GM19438 (cell line): Measurements from ENCODE around the gene FBF1.
A peak's percentile ranks its signal among the peaks of the same experiment; 100 is the strongest.

ENCODE experiments used
- ATAC-seq: cut with Tn5 transposase; IDR thresholded peaks from one replicate; pipeline ENCODE4 v1.9.1; 2021; ENCODE audit warnings: low read depth; ENCODE audit not compliant: unreplicated experiment

Gene FBF1

DNA sequence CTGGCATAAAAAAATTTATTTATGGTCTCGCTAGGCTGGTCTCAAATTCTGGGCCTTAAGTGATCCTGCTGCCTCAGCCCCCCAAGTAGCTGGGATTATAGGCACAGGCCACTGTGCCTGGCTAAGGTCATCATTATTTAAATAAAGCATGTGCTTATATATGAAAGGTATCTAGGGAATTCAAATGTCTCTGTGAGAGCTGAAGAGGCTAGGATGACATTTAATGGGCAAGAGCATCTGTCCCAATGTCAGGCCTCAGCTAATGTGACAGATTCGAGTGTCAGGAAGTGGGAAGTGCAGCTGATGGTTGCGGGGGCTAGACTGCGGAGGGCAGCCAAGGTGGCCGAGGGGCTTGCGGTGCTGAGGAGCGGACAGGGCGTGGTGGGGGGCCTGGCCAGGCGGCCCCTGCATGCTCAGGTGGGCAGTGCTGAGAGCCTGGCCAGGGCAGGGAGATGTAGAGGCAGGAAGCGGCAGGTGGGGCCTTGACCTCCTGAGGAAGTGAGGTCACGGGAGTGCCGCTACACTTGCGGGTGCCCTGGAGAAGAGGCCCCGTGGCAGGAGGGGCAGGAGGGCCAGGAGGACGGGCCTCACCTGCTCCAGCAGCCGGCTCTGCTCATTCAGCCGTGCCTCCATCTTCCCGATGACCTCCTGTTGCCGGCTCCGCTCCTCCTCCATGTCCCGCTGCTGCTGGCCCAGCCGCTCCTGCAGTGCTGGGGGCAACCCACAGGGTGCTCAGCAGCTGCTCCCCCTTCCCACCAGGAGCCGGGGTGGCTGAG, 23.5 kb downstream of the FBF1 start:
- no peak for ATAC-seq

- ATAC-seq = no peak
Measured at GRCh38 chr17:75915268-75915667, 25.6 kb downstream of the FBF1 start.

DNA sequence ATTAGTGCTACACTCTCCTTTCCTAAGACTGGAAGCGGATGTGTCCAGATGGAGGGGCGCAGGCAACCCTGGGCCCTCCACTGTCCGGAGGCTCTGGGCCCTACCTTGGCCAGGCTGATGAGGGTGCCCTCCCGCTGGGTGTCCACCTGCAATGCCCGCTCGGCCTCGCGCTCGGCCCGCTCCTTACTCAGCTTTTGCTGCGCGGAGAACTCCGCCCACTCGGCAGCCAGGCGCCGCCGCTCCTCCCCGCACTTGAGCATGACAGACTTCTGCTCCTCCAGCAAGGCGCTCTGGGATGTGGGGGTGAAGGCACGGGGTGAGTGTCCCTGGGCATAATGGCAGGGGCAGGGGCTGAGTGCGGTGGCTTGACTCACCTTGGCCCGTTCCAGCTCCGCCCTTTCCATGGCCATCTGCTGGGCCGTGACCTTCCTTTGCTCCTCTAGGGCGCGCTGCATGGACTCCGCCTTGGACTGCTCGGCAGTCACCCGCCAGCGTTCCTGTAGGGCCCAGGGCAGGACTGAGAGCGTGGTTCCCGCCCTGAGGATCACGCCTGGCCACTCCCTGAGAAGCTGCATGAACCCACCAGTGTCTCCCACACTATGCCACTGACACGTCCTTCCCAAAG, 26.1 kb downstream of the FBF1 start:
- no peak for ATAC-seq

DNA sequence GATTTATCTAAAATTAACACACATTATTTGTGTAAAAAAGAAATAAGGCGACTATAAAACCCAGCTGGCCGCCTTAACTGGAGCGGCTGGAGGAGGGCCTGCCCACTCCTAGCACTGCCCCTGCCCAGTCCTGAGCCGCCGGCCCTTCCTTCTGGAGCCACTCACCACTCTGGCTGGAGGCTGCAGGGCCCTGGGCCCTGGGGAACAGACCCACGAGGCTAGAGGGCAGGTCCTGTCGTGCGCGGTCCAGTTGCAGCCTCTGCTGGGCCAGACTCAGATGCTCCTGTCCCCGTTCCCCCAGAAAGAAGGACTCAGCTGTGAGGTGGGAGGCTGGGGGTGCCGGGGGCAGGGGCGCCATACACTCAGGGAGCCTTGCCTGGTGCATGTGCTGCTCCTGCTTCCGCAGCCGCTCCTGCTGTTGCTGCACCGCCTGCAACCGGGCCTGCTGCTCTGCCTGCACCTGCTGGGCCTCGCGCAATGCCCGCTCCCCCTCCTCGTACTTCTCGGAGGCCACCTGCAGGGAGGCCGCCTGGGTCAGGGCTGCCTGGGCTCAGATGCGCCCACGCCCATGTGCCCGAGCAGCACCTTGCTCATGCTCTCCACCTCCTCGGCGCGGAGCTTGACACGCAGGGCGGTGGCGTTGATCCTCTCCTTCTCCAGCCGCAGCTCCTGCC, 27.2 kb downstream of the FBF1 start:
- ATAC-seq = no peak

GRCh38 chr17:75910699-75911098, 30.1 kb downstream of the FBF1 start:
- ATAC-seq = no peak

- no peak for ATAC-seq
Measured at GRCh38 chr17:75909812-75910274, 31.0 kb downstream of the FBF1 start.

DNA sequence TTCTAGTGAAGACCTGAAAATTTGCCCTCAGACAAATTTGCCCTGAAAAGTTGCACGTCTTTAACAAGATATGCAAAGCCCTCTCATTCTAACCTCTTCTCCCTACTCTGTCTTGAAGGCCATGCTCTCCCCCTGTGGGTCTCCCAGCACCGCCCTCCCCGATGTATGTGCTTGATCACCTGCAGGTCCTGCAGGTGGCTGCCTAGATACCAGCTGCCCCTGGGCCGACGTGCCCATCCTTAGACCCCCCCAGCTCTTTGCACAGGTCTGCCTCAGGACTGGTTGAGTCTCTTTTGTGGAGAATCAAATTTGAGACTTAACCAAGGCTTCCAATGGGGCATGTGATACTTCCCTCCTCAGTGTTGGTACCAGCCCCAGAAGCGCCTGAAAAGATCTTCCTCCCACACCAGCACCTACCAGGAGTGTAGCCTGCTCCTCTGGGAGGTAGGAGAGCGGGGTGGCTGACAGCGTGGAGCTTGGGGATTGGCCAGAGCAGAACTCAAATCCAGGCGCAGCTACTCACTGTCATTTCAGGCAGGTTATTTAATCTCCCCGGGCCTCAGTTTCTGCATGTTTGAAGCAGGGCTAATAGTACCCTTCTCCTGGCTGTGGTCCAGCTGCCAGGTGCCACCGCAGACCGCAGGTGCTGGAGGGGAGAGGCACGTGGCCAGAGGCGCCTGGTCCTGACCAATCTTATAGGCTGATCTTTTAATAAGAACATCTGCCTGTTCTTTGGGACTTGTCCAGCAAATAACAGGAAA, 31.6 kb downstream of the FBF1 start:
- ATAC-seq = no peak

DNA sequence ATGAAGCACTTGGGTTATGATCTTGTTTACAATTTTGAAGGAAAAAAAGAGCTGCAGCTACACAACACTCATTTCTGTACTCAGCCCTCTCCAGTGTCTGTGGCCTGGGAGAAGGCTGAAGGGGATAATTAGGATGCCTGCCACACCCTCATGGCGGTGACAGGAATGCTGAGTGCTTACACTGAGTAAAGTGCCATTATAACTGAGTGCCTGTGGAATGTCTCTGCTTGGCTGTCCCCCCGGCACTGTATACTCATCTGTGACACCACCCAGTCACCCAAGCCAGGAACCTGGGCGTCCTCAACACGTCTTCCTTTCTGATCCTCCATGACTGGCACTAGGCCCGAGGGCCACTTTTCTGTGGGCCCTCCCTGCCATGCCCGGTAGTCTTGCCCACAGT, 32.6 kb downstream of the FBF1 start:
- ATAC-seq = no peak

GRCh38 chr17:75906143-75906884, 34.5 kb downstream of the FBF1 start:
- no peak for ATAC-seq

DNA sequence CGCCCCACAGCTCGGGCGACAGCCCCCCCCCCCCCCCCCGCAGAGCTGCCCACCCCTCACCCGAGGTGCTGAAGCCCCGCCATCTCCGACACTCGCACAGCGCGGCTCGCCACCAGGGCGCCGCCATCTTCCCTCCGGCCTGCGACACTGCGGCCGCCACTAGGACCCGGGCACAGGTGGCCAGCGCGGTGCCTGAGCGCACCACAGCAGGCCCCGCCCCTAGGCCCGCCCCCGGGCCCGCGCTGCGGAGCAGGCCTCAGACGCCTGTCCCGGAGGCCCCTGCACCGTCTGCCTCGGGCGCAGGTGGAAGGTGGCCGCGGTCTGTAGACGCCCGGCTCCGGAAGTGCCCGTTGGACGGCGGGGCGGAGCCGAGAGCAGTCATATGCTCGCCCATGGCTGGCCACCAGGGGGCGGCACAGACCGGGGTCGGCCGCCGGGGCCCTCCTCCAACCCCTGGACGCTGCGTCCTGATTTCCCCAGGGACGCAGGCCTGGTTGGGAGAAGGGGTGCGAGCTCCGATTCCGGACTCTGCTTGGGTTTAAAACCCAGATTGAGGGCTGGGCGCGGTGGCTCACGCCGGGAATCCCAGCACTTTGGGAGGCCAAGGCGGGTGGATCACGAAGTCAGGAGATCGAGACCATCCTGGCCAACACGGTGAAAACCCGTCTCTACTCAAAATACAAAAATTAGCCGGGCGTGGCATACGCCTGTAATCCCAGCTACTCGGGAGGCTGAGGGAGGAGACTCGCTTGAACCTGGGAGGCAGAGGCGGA, 35.9 kb downstream of the FBF1 start, which contains the start of gene MRPL38:
TSS of gene MRPL38 (minus strand) at position 136 of the 773 bp plus-strand sequence. CDS start at position 127, 9 bp downstream.
- ATAC-seq = peak; percentile 96

- ATAC-seq = no peak
Measured at GRCh38 chr17:75902406-75902805, 38.4 kb downstream of the FBF1 start.

DNA sequence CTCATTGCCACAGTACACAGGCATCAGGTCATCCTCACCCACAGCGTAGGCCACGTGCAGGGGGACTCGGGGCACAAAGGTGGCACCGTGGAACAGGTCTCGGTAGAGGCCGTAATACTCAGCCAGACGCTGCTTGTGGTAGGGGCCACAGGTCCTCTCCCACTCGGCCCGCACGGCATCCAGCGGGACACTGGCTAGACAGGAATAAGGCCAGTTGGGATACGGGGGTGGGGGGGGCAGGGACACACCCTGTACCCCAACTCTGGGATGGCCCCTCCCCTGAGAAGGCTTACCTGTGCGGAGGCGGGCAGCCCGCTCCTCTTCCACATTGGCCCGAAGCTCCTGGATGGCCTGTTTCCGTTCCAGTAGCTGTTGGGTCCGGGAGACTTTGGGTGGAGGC, 39.1 kb downstream of the FBF1 start:
- ATAC-seq = no peak

DNA sequence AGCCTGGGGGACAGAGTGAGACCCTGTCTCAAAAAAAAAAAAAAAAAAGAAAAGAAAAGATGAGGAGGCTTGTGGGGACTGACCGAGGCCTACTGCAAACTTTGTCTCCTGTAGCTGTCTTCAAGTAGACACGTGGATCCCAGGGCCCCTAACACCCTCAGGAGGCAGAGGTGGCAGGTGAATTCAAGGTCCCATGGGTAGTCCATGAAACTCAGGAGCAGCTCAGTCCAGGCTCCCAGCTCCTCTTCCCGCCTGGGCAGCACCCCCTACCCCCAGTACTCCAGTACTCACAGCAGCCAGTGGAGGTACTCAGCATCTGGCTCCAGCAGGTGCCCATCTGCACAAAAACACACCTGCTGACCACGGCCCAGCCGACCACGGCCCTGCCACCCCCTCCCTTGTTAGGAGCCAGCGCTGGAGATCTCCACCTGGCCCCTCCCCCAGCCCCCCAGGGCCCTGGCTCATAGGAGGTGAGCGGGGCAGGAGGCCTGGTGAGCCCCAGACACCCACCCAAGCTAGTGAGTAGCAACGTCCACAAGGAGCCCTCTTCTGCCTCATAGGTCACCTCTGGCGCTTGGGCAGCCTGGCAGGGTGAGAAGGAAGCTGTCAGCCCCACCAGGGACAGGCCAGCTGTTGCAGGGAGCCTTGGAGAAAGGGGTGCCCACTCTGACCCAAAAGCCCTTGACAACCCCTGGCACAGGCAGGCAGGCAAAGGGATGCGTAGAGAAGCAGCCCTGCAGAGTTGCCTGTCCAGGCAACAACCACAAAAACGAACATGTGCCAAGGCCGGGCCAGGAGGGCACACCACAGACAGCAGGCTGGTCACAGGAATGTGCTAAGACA, 39.9 kb downstream of the FBF1 start:
- ATAC-seq = no peak

DNA sequence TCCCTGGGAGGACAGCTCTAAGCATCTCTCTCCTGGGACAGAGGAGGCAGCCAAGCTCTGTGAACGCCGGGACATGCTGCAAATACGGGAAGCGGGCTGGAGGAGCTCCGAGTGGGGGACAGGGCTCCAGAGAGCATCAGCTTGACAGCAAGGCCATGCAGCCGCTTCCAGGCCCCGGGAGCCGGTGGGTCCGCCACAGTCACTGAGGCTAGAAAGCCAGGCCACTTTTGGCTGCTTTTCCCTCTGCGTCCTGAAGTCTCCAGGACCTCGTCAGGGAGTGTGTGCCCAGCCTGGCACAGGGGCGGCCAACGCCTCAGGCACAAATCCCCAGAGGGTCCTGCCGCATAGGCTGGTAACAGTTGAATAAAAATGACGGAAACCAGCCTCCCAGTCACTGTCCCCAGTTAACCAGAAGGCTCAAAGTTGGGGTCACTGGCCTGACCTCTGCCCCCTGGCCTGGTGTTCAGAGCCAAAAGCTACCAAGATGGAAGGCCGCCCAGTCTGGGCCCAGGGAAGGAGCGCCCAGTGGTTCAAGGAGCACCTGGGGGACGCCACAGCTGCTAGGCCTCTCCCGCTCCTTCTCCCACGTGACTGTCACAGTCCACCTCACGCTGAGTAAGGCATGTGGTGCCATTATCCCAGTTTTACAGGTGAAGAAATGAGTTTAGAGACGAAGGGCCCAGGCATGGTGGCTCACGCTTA, 40.9 kb downstream of the FBF1 start:
- no peak for ATAC-seq

DNA sequence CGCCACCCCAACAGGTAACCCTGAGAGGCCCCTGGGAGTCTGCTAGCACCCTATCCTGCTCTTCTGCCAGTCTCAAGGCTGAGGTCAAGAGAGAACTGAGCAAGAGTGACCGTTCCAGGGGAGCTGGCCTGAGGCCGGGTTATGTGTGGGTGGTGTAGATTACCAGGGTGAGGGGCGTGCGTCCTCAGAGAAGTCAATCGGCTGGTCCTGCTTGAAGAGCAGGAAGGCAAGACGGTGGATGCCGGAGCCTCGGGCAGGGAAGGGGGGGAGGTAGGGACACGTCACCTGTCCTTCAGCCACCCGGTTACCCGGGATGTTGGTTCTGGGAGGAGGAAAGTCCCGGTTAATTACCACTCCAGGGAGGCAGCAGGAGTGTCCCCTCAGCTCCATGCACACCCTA, 41.5 kb downstream of the FBF1 start:
- ATAC-seq = no peak

DNA sequence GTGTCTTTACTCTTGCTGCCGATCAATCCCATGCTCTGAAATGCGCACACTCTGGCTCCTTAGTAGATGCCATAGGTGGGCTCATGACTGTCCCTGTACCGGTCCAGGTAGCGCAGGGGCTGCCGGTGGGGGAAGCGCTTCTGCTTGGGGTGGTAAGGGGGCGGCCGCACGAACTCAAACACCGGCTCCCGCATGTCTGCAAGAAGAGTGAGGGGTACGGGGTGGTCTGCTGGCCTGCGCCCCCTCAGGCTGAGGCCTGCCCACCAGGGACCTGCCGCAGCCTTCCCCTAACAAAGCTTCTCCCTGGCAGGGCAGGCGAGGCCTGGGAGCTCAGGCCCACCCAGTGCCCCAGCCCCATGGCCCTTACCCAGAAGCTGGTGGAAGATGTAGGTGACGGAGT, 42.1 kb downstream of the FBF1 start:
- no peak for ATAC-seq

GRCh38 chr17:75898065-75898464, 42.8 kb downstream of the FBF1 start:
- no peak for ATAC-seq
